ENCODE results near the gene DPRX. TPM values are rescaled to one million over a fixed set of nuclear protein-coding genes. Genes with fewer than 3 reads are reported as not detected.

DPRX gene
- total RNA-seq, 2 donors from 2014 or later, result not detected

DNA sequence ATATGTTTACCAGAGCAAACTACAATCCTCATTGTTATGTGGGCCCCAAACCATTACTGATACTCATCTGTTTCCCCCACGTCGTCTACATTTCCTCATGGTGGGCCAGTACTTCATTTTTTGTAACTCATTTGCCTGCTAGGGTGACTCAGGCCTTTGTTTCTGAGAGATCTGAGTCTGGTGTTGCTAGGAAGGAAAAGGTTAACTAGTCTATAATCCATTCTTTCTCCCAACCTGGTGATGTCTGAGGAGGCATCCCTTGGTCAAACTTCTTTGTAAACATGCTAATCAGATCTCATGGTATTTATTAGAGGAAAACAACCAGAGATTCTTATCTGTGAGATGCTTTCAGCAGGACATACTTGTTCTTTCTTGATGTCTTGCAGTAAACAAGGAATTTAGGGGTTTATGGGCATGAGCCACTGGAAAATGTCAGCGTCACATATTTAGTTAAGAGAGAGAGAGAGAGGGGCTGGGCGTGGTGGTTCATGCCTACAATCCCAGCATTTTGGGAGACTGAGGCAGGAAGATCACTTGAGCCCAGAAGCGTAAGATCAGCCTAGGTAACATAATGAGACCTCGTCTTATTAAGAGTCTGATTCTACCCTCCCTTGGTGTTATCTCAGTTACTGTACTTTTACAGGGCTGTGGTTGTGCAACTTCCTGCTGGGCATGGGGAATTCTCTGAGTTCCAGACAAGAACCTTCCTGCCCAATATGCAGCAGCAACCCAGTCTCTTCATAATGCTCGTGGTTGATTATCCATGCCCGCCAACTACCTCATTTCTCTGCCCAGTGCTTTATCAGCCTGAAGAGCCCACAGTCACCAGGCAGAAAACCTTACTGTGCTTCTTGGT is 9.7 kb upstream of the DPRX start:
- Histone ChIP-seq H3K36me3 (ENCODE audit: control insufficient read depth, insufficient read depth, low read length) (no peaks in the 10 kb centered on the region), H3K9me3 (ENCODE audit: control insufficient read depth, low read length) (no peaks in the 10 kb centered on the region), H3K27me3 (ENCODE audit: control insufficient read depth, insufficient read depth, low read length, poor library complexity, severe bottlenecking) (no peaks in the 10 kb centered on the region), H3K27ac (ENCODE audit: low read depth, low read length) (no peak overlapping the region), H3K9ac (ENCODE audit: extremely low read depth, low read length, poor library complexity, severe bottlenecking) (no peak overlapping the region), H3K4me3 (ENCODE audit: low read length) (no peak overlapping the region), H3K4me1 (ENCODE audit: control insufficient read depth, insufficient read depth, low read length) (no peaks in the 10 kb centered on the region)
- no peak for DNase-seq
- WGBS, 2 experiments (ENCODE audit: insufficient coverage in 1 of 2, insufficient read length in 1 of 2), result 80 to 86% methylated on average over 5 to 8 of the region's 8 CpGs
- no peaks in the 10 kb centered on the region for H3K27me3 Mint-ChIP-seq (ENCODE audit: insufficient read depth)
- H3K27ac Mint-ChIP-seq, result peak overlapping the region; percentile 73
- TF ChIP-seq, protein P1, sequence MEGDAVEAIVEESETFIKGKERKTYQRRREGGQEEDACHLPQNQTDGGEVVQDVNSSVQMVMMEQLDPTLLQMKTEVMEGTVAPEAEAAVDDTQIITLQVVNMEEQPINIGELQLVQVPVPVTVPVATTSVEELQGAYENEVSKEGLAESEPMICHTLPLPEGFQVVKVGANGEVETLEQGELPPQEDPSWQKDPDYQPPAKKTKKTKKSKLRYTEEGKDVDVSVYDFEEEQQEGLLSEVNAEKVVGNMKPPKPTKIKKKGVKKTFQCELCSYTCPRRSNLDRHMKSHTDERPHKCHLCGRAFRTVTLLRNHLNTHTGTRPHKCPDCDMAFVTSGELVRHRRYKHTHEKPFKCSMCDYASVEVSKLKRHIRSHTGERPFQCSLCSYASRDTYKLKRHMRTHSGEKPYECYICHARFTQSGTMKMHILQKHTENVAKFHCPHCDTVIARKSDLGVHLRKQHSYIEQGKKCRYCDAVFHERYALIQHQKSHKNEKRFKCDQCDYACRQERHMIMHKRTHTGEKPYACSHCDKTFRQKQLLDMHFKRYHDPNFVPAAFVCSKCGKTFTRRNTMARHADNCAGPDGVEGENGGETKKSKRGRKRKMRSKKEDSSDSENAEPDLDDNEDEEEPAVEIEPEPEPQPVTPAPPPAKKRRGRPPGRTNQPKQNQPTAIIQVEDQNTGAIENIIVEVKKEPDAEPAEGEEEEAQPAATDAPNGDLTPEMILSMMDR (conservative IDR thresholded peaks at IDR 0.05), result no peak
- peaks cover 17% of the 10 kb centered on the region for H3K4me1 Mint-ChIP-seq
- no peaks in the 10 kb centered on the region for H3K36me3 Mint-ChIP-seq (ENCODE audit: low read depth)
- no peak overlapping the region for H3K4me3 Mint-ChIP-seq
- H3K9me3 Mint-ChIP-seq, result no peaks in the 10 kb centered on the region

DNA sequence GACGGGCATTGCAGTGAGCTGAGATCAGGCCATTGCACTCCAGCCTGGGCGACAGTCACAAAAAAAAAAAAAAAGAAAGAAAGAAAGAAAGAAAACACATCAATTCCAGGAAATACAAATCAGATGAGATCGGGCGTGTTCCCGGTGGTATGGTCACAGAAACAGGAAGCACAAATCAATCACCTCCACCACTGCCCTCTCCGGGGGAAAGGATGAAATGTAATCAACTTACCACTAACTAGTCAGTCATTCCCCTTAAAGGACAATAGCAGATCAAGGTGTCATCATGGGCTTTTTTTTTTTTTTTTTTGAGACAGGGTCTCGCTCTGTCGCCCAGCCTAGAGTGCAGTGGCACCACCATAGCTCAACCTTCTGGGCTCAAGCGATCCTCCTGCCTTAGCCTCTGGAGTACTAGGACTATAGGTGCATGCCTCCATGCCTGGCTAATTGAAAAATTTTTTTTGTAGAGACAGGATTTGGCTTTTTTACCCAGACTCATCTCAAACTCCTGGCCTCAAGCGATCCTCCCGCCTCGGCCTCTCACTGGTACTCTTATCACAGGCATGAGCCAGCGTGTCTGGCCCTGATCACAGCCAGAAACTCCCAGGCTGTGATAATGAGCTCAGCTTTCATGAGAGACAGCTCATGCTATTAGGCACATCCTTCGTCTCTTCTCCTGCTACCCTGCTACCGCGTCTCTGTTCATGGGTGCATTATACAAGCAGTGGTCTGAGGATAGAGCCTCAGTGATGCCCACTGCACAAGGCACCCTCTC is 6.8 kb upstream of the DPRX start:
- no peak overlapping the region for H3K27ac Mint-ChIP-seq
- H3K9me3 ChIP-seq (ENCODE audit: control insufficient read depth, low read length), result no peaks in the 10 kb centered on the region
- no peak overlapping the region for H3K4me3 ChIP-seq (ENCODE audit: low read length)
- H3K27me3 Mint-ChIP-seq (ENCODE audit: insufficient read depth), result no peaks in the 10 kb centered on the region
- H3K9me3 Mint-ChIP-seq, result no peaks in the 10 kb centered on the region
- no peaks in the 10 kb centered on the region for H3K4me1 ChIP-seq (ENCODE audit: control insufficient read depth, insufficient read depth, low read length)
- TF ChIP-seq, protein P1 (conservative IDR thresholded peaks at IDR 0.05), result no peak
- no peaks in the 10 kb centered on the region for H3K27me3 ChIP-seq (ENCODE audit: control insufficient read depth, insufficient read depth, low read length, poor library complexity, severe bottlenecking)
- DNase-seq, result no peak
- peaks cover 17% of the 10 kb centered on the region for H3K4me1 Mint-ChIP-seq
- H3K27ac ChIP-seq (ENCODE audit: low read depth, low read length), result no peak overlapping the region
- no peak overlapping the region for H3K4me3 Mint-ChIP-seq
- H3K36me3 ChIP-seq (ENCODE audit: control insufficient read depth, insufficient read depth, low read length), result no peaks in the 10 kb centered on the region
- H3K9ac ChIP-seq (ENCODE audit: extremely low read depth, low read length, poor library complexity, severe bottlenecking), result no peak overlapping the region
- 91 to 95% methylated on average over 11 to 16 of the region's 16 CpGs for WGBS, 2 experiments (ENCODE audit: insufficient coverage in 1 of 2, insufficient read length in 1 of 2)
- H3K36me3 Mint-ChIP-seq (ENCODE audit: low read depth), result no peaks in the 10 kb centered on the region

DNA sequence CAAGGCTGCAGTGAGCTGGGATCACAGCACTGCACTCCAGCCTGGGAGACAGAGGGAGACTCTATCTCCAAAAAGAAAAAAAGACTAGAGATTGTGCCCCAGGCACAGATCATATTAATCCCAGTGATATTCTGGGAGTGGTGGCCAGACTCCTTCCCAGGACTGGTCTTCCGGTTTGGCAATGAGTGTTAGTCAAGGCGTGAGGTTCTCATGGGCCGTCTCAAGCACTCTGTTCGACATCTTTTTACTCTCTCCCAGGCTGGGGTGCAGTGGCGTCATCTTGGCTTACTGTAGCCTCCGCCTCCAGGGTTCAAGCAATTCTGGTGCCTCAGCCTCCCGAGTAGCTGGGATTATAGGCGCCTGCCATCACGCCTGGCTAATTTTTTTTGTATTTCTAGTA is 5.3 kb upstream of the DPRX start:
- no peaks in the 10 kb centered on the region for H3K9me3 ChIP-seq (ENCODE audit: control insufficient read depth, low read length)
- H3K36me3 ChIP-seq (ENCODE audit: control insufficient read depth, insufficient read depth, low read length), result no peaks in the 10 kb centered on the region
- no peak overlapping the region for H3K9ac ChIP-seq (ENCODE audit: extremely low read depth, low read length, poor library complexity, severe bottlenecking)
- H3K27me3 ChIP-seq (ENCODE audit: control insufficient read depth, insufficient read depth, low read length, poor library complexity, severe bottlenecking), result no peaks in the 10 kb centered on the region
- no peak for DNase-seq
- no peaks in the 10 kb centered on the region for H3K27me3 Mint-ChIP-seq (ENCODE audit: insufficient read depth)
- WGBS, 2 experiments (ENCODE audit: insufficient coverage in 1 of 2, insufficient read length in 1 of 2), result 95% methylated on average over 9 of the region's 9 CpGs
- H3K4me1 ChIP-seq (ENCODE audit: control insufficient read depth, insufficient read depth, low read length), result no peaks in the 10 kb centered on the region
- no peak overlapping the region for H3K4me3 Mint-ChIP-seq
- TF ChIP-seq, protein P1 (conservative IDR thresholded peaks at IDR 0.05), result no peak
- no peak overlapping the region for H3K4me3 ChIP-seq (ENCODE audit: low read length)
- H3K4me1 Mint-ChIP-seq, result peaks cover 13% of the 10 kb centered on the region
- no peaks in the 10 kb centered on the region for H3K9me3 Mint-ChIP-seq
- no peak overlapping the region for H3K27ac ChIP-seq (ENCODE audit: low read depth, low read length)
- no peak overlapping the region for H3K27ac Mint-ChIP-seq
- H3K36me3 Mint-ChIP-seq (ENCODE audit: low read depth), result no peaks in the 10 kb centered on the region

Measured in endodermal cell (in vitro differentiated cells).